Measurements from ENCODE around the gene PRAMEF17.

DNA sequence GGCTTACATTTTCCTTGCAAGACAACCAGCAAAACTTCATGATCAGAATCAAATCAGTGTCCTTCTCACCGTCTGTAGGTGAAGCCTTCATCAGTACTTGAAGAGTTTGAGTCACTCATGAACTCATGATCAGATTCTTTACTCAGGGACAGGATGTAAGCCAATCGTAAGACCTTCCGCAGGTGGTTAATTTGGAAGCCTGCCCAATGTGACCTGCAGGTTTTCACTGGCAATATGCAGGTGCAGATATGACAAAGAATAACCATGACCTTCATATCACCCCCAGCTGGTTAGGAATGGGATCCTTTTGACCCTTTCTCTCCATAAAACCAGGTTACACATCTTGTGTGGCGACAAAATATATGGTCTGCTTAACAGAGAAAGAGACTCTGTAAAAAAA lies 18.4 kb downstream of the PRAMEF17 start:
- no peak for TF ChIP-seq POLR2AphosphoS5 (IDR thresholded peaks at IDR 0.05)
- TF ChIP-seq, protein P1, sequence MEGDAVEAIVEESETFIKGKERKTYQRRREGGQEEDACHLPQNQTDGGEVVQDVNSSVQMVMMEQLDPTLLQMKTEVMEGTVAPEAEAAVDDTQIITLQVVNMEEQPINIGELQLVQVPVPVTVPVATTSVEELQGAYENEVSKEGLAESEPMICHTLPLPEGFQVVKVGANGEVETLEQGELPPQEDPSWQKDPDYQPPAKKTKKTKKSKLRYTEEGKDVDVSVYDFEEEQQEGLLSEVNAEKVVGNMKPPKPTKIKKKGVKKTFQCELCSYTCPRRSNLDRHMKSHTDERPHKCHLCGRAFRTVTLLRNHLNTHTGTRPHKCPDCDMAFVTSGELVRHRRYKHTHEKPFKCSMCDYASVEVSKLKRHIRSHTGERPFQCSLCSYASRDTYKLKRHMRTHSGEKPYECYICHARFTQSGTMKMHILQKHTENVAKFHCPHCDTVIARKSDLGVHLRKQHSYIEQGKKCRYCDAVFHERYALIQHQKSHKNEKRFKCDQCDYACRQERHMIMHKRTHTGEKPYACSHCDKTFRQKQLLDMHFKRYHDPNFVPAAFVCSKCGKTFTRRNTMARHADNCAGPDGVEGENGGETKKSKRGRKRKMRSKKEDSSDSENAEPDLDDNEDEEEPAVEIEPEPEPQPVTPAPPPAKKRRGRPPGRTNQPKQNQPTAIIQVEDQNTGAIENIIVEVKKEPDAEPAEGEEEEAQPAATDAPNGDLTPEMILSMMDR (IDR thresholded peaks at IDR 0.05), result no peak
- TF ChIP-seq POLR2A (IDR thresholded peaks at IDR 0.05), result no peak
